ENCODE results near the gene BPTF. TPM values are rescaled to one million over a fixed set of nuclear protein-coding genes. Genes with fewer than 3 reads are reported as not detected.
A peak's percentile ranks its signal among the peaks of the same experiment; 100 is the strongest.
"Not testable (repeated sequence)": the region's sequence is repeated elsewhere in the genome, so short reads cannot be mapped to it uniquely, and the experiment has no call there.

BPTF gene
- total RNA-seq, 5 donors from 2014 or later (not counting 1 experiment from before 2014, with no cell fraction given): 155 to 173 (median 168) TPM

- Mint-ChIP-seq H3K4me3 (peak overlapping the region; percentile 91 to 95 (median 94)), H3K4me1 (peaks cover 25 to 35% (median 33%) of the 10 kb centered on the region in 3 donors), H3K36me3 (no peaks in the 10 kb centered on the region), H3K9me3 (no peaks in the 10 kb centered on the region), H3K27me3 (peaks cover 16 to 17% of the 10 kb centered on the region in 2 donors), H3K27ac (peak overlapping the region; percentile 72 to 84)
- Histone ChIP-seq H3K9me3 (no peaks in the 10 kb centered on the region), H3K27ac (ENCODE audit: low read length) (peak overlapping the region; percentile 29), H3K36me3 (ENCODE audit: control insufficient read depth in 2 of 2, extremely low read depth in 1 of 2, insufficient read depth in 1 of 2, low read length in 1 of 2) (no peaks in the 10 kb centered on the region), H3K4me3 (ENCODE audit: control insufficient read depth in 1 of 2, extremely low read depth in 1 of 2, low read length in 1 of 2) (peak overlapping the region; percentile 38 to 61), H3K4me1 (ENCODE audit: control insufficient read depth in 1 of 2, extremely low read depth in 1 of 2, insufficient read depth in 2 of 2, low read length in 2 of 2) (peaks cover 11 to 34% of the 10 kb centered on the region in 2 experiments), H3K27me3 (replicated peaks in 1 of 2; ENCODE audit: control insufficient read depth in 2 of 2, extremely low read depth in 1 of 2, insufficient read depth in 2 of 2, low read length in 1 of 2) (peaks cover 5 to 23% of the 10 kb centered on the region in 2 experiments)
- ATAC-seq (replicated peaks in 1 of 4): peak; percentile 70 to 81 (median 79)
- POLR2A ChIA-PET: no interaction called here
- CTCF ChIA-PET: no interaction called here
- DNase-seq: peak; percentile 20 to 84 (median 56)
- WGBS (ENCODE audit: insufficient coverage): under 1% methylated on average over 144 of the region's 144 CpGs
Measured at GRCh38 chr17:67993153-67993997, 168.1 kb downstream of the BPTF start.

DNA sequence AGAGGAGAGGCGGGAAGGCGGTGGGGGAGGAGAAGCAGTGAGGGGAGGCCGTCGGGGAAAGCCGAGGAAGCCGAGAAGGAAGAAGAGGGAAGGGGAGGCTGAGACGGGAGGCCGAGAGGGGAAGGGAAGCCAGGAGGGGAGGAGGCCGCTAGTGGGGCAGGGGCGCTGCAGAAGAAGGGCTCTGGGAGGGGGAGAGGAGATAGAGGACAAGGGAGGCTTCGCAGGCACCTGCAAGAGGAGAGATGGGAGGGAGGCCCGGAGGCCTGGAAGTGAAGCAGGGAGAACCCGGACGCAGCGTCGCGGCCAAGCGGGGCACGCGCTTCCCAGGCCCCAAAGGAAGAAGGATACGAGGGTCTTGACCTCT is 168.7 kb downstream of the BPTF start:
- WGBS (ENCODE audit: insufficient coverage): 6% methylated on average over 9 of the region's 21 CpGs
- H3K4me3 ChIP-seq (ENCODE audit: control insufficient read depth in 1 of 2, extremely low read depth in 1 of 2, low read length in 1 of 2): peak overlapping the region; percentile 38 to 60
- POLR2A ChIA-PET: no interaction called here
- no peaks in the 10 kb centered on the region for H3K36me3 Mint-ChIP-seq
- DNase-seq (peak in 3 of 35 experiments; percentile 5 to 12 (median 8)), ATAC-seq (replicated peaks in 1 of 4) (no peak)
- H3K27me3 Mint-ChIP-seq: peaks cover 17 to 19% of the 10 kb centered on the region in 2 donors
- H3K27ac ChIP-seq (ENCODE audit: low read length): peak overlapping the region; percentile 29
- H3K9me3 ChIP-seq: no peaks in the 10 kb centered on the region
- H3K9me3 Mint-ChIP-seq: no peaks in the 10 kb centered on the region
- H3K27me3 ChIP-seq (replicated peaks in 1 of 2; ENCODE audit: control insufficient read depth in 2 of 2, extremely low read depth in 1 of 2, insufficient read depth in 2 of 2, low read length in 1 of 2): peaks cover 5 to 23% of the 10 kb centered on the region in 2 experiments
- H3K4me1 Mint-ChIP-seq: peaks cover 25 to 35% (median 33%) of the 10 kb centered on the region in 3 donors
- peak overlapping the region; percentile 55 to 76 for H3K27ac Mint-ChIP-seq
- H3K4me1 ChIP-seq (ENCODE audit: control insufficient read depth in 1 of 2, extremely low read depth in 1 of 2, insufficient read depth in 2 of 2, low read length in 2 of 2): peaks cover 11 to 34% of the 10 kb centered on the region in 2 experiments
- peak overlapping the region; percentile 78 to 95 (median 80) for H3K4me3 Mint-ChIP-seq
- CTCF ChIA-PET: no interaction called here
- H3K36me3 ChIP-seq (ENCODE audit: control insufficient read depth in 2 of 2, extremely low read depth in 1 of 2, insufficient read depth in 1 of 2, low read length in 1 of 2): no peaks in the 10 kb centered on the region

- Mint-ChIP-seq H3K9me3 (no peaks in the 10 kb centered on the region), H3K36me3 (no peaks in the 10 kb centered on the region), H3K4me3 (peak overlapping the region; percentile 78 to 95 (median 80)), H3K4me1 (peaks cover 25 to 35% (median 33%) of the 10 kb centered on the region in 3 donors), H3K27me3 (peaks cover 17 to 19% of the 10 kb centered on the region in 2 donors), H3K27ac (no peak overlapping the region)
- H3K4me3 ChIP-seq (ENCODE audit: control insufficient read depth in 1 of 2, extremely low read depth in 1 of 2, low read length in 1 of 2): peak overlapping the region; percentile 50 to 85
- ChIA-PET CTCF (interaction anchor here in 1 of 2 donors (0.6 kb wide), 1 partner anchor 737 kb away, joined by 9 read pairs; no protein-coding TSS in a partner anchor), POLR2A (no interaction called here)
- H3K9me3 ChIP-seq: no peaks in the 10 kb centered on the region
- no peaks in the 10 kb centered on the region for H3K36me3 ChIP-seq (ENCODE audit: control insufficient read depth in 2 of 2, extremely low read depth in 1 of 2, insufficient read depth in 1 of 2, low read length in 1 of 2)
- H3K4me1 ChIP-seq (ENCODE audit: control insufficient read depth in 1 of 2, extremely low read depth in 1 of 2, insufficient read depth in 2 of 2, low read length in 2 of 2): peaks cover 11 to 34% of the 10 kb centered on the region in 2 experiments
- ATAC-seq (replicated peaks in 1 of 4) (no peak), DNase-seq (no peak)
- peaks cover 5 to 23% of the 10 kb centered on the region in 2 experiments for H3K27me3 ChIP-seq (replicated peaks in 1 of 2; ENCODE audit: control insufficient read depth in 2 of 2, extremely low read depth in 1 of 2, insufficient read depth in 2 of 2, low read length in 1 of 2)
- WGBS (ENCODE audit: insufficient coverage): no CpG with 5 or more reads among the region's 9 CpGs
- H3K27ac ChIP-seq (ENCODE audit: low read length): no peak overlapping the region
Measured at GRCh38 chr17:67994817-67995569, 169.7 kb downstream of the BPTF start.

GRCh38 chr17:67995570-67996263 is 170.4 kb downstream of the BPTF start:
- ATAC-seq (replicated peaks in 1 of 4) (peak in 3 of 4 experiments; percentile 7 to 9 (median 8)), DNase-seq (peak in 8 of 35 experiments; percentile 6 to 32 (median 16))
- Mint-ChIP-seq H3K36me3 (no peaks in the 10 kb centered on the region), H3K9me3 (no peaks in the 10 kb centered on the region), H3K27ac (no peak overlapping the region), H3K27me3 (peaks cover 17 to 19% of the 10 kb centered on the region in 2 donors), H3K4me1 (peaks cover 25 to 35% (median 33%) of the 10 kb centered on the region in 3 donors), H3K4me3 (peak overlapping the region; percentile 78 to 95 (median 80))
- WGBS (ENCODE audit: insufficient coverage): 2% methylated on average over 37 of the region's 43 CpGs
- Histone ChIP-seq H3K27ac (ENCODE audit: low read length) (no peak overlapping the region), H3K9me3 (no peaks in the 10 kb centered on the region), H3K27me3 (replicated peaks in 1 of 2; ENCODE audit: control insufficient read depth in 2 of 2, extremely low read depth in 1 of 2, insufficient read depth in 2 of 2, low read length in 1 of 2) (peaks cover 5 to 23% of the 10 kb centered on the region in 2 experiments), H3K4me3 (ENCODE audit: control insufficient read depth in 1 of 2, extremely low read depth in 1 of 2, low read length in 1 of 2) (peak overlapping the region; percentile 50 to 85), H3K36me3 (ENCODE audit: control insufficient read depth in 2 of 2, extremely low read depth in 1 of 2, insufficient read depth in 1 of 2, low read length in 1 of 2) (no peaks in the 10 kb centered on the region), H3K4me1 (ENCODE audit: control insufficient read depth in 1 of 2, extremely low read depth in 1 of 2, insufficient read depth in 2 of 2, low read length in 2 of 2) (peaks cover 11 to 34% of the 10 kb centered on the region in 2 experiments)
- ChIA-PET CTCF (no interaction called here), POLR2A (no interaction called here)

DNA sequence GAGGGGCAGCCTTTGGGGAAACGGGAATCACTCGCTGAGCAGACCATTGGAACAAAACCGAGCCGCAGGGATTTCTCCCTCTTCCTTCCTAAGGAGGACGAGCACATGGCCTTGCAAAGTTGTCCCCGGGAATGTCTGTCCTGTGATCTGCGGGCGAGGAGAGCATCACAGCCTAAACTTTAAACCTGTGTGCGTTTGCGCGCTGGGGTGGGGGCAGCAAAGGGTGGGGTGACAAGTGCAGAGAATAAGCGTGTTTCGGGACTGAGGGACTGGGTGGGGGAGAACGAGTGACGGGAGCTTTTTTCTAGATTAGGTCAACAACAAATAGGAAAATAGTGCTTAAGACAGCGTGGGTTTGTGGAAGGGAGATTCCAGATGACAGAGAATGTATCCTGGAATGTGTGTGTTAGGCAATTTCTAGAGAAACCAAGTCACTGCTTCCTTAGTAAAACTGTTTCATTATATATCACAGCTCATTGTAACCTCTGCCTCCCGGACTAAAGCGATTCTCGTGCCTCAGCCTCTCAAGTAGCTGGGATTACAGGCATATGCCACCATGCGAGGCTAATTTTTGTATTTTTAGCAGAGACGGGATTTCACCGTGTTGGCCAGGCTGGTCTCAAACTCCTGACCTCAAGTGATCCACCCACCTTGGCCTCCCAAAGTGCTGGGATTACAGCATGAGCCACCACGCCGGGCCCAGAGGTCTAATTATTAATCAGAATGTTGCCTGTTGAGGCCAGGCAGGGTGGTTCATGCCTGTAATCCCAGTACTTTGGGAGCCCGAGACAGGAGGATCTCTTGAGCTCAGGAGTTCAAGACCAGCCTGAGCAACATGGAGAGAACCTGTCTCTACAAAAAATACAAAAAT is 171.2 kb downstream of the BPTF start, which contains the start of gene C17orf58:
C17orf58 (minus strand) TSS at position 169 of the 871 bp plus-strand sequence. CDS start 271 bp downstream, outside the sequence.
- CTCF ChIA-PET, H3K27ac Mint-ChIP-seq: not testable (repeated sequence)
- H3K4me3 Mint-ChIP-seq: peak within 1 kb of the TSS; percentile 78 to 95 (median 80)

More for the DNA sequence above, 171.2 kb downstream of the BPTF start, which contains the start of gene C17orf58:
- H3K4me1 Mint-ChIP-seq: peaks cover 25 to 35% (median 33%) of the 10 kb centered on the region in 3 donors
- not testable (repeated sequence) for H3K27ac ChIP-seq (ENCODE audit: low read length); DNase-seq; H3K36me3 ChIP-seq (ENCODE audit: control insufficient read depth in 2 of 2, extremely low read depth in 1 of 2, insufficient read depth in 1 of 2, low read length in 1 of 2); H3K9me3 ChIP-seq; H3K9me3 Mint-ChIP-seq; H3K36me3 Mint-ChIP-seq; ATAC-seq (replicated peaks in 1 of 4)
- peaks cover 17 to 19% of the 10 kb centered on the region in 2 donors for H3K27me3 Mint-ChIP-seq
- H3K4me1 ChIP-seq (ENCODE audit: control insufficient read depth in 1 of 2, extremely low read depth in 1 of 2, insufficient read depth in 2 of 2, low read length in 2 of 2): peaks cover 11 to 34% of the 10 kb centered on the region in 2 experiments
- H3K27me3 ChIP-seq (replicated peaks in 1 of 2; ENCODE audit: control insufficient read depth in 2 of 2, extremely low read depth in 1 of 2, insufficient read depth in 2 of 2, low read length in 1 of 2): peaks cover 5 to 23% of the 10 kb centered on the region in 2 experiments
- POLR2A ChIA-PET: interaction anchor here in 1 of 2 donors (0.6 kb wide), 1 partner anchor 40 kb away, joined by 3 read pairs; no protein-coding TSS in a partner anchor
- WGBS (ENCODE audit: insufficient coverage): 32% methylated on average over 17 of the region's 25 CpGs
- peak within 1 kb of the TSS; percentile 50 to 85 for H3K4me3 ChIP-seq (ENCODE audit: control insufficient read depth in 1 of 2, extremely low read depth in 1 of 2, low read length in 1 of 2)
